OCI-LY7 (cell line): ENCODE measurements around the gene KCTD5.
"Not testable (repeated sequence)": the region's sequence is repeated elsewhere in the genome, so short reads cannot be mapped to it uniquely, and the experiment has no call there.

Experiments
- CTCF ChIP-seq: fragments of 200-600 bp; sonication (generic); conservative IDR thresholded peaks from 2 replicates; pipeline ENCODE4 v1.5.1; 2014; ENCODE audit warnings: mild to moderate bottlenecking, antibody characterized with exemption, low read length, moderate library complexity, mixed read lengths
- EZH2phosphoT487 ChIP-seq: fragments of 200-600 bp; sonication (generic); IDR thresholded peaks from 2 replicates; pipeline ENCODE4 v1.6.1; 2018; ENCODE audit warnings: low read depth, borderline replicate concordance, mild to moderate bottlenecking, mixed run types, antibody characterized with exemption, low read length, moderate library complexity, mixed read lengths

GRCh38 chr16:2671193-2671592 is 11.1 kb upstream of the KCTD5 start:
- peak; percentile 67 for TF ChIP-seq CTCF
- not testable (repeated sequence) for TF ChIP-seq EZH2phosphoT487
